Keratinocyte (primary cell): ENCODE results near the gene KSR2.

Source experiments
- EZH2 ChIP-seq: IDR thresholded peaks from one replicate; pipeline ENCODE4 v1.6.1; 2012; ENCODE audit warnings: inconsistent platforms, mild to moderate bottlenecking, low read length, moderate library complexity
- TF ChIP-seq, protein P1 (sequence below), 3 experiments: IDR thresholded peaks in 1 of 3; conservative IDR thresholded peaks in 1 of 3; optimal IDR thresholded peaks in 1 of 3; 2 replicates in 2 of 3; 3 replicates in 1 of 3; pipeline versions ENCODE3 to v1.5.1; 2011; ENCODE audit warnings: low read length in 3 of 3, mild to moderate bottlenecking in 3 of 3, moderate library complexity in 2 of 3, control low read depth in 1 of 3, inconsistent platforms in 1 of 3; ENCODE audit not compliant: insufficient read depth in 2 of 3; ENCODE audit errors: extremely low read depth in 1 of 3

GRCh38 chr12:117437516-117438255, 531.1 kb downstream of the KSR2 start:
- TF ChIP-seq, protein P1, sequence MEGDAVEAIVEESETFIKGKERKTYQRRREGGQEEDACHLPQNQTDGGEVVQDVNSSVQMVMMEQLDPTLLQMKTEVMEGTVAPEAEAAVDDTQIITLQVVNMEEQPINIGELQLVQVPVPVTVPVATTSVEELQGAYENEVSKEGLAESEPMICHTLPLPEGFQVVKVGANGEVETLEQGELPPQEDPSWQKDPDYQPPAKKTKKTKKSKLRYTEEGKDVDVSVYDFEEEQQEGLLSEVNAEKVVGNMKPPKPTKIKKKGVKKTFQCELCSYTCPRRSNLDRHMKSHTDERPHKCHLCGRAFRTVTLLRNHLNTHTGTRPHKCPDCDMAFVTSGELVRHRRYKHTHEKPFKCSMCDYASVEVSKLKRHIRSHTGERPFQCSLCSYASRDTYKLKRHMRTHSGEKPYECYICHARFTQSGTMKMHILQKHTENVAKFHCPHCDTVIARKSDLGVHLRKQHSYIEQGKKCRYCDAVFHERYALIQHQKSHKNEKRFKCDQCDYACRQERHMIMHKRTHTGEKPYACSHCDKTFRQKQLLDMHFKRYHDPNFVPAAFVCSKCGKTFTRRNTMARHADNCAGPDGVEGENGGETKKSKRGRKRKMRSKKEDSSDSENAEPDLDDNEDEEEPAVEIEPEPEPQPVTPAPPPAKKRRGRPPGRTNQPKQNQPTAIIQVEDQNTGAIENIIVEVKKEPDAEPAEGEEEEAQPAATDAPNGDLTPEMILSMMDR (optimal IDR thresholded peaks at IDR 0.05 in 1 of 3, IDR thresholded peaks at IDR 0.05 in 1 of 3, conservative IDR thresholded peaks at IDR 0.05 in 1 of 3; ENCODE audit: extremely low read depth in 1 of 3, insufficient read depth in 2 of 3, low read length in 3 of 3): no peak
- no peak for TF ChIP-seq EZH2
